Spleen (tissue), 11 donors: Measurements from ENCODE around the gene RBMX2. TPM values are rescaled to one million over a fixed set of nuclear protein-coding genes. Genes with fewer than 3 reads are reported as not detected.
A peak's percentile ranks its signal among the peaks of the same experiment; 100 is the strongest.

Experiments used
- DNase-seq: peaks from one replicate; pipeline ENCODE4 v3.0.0-alpha.2; 2020
- H3K27ac ChIP-seq, 8 donors: fragments of 200-600 bp; sonication (generic) in 7 of 8; 1 replicate in 4 of 8; 2 replicates in 4 of 8; pipeline versions ENCODE4 v1.5.0 to v1.8.0; 2016 to 2021; ENCODE audit warnings: inconsistent platforms in 4 of 8, mild to moderate bottlenecking in 4 of 8, moderate library complexity in 1 of 8
- H3K27me3 ChIP-seq, 7 donors: fragments of 200-600 bp; sonication (generic) in 6 of 7; replicated peaks in 1 of 7; 1 replicate in 4 of 7; 2 replicates in 3 of 7; pipeline versions ENCODE4 v1.5.0 to v1.8.0; 2016 to 2021; ENCODE audit warnings: inconsistent platforms in 3 of 7, mild to moderate bottlenecking in 1 of 7
- H3K36me3 ChIP-seq, 6 donors: fragments of 200-600 bp; sonication (generic) in 5 of 6; 1 replicate in 4 of 6; 2 replicates in 2 of 6; pipeline versions ENCODE4 v1.5.0 to v1.8.0; 2016 to 2021; ENCODE audit warnings: inconsistent platforms in 2 of 6
- H3K4me1 ChIP-seq, 6 donors: fragments of 200-600 bp; sonication (generic) in 5 of 6; 1 replicate in 3 of 6; 2 replicates in 3 of 6; pipeline versions ENCODE4 v1.5.0 to v1.8.0; 2016 to 2021; ENCODE audit warnings: inconsistent platforms in 3 of 6
- H3K4me3 ChIP-seq, 8 donors: fragments of 200-600 bp; sonication (generic) in 7 of 8; 1 replicate in 4 of 8; 2 replicates in 4 of 8; pipeline versions ENCODE4 v1.5.0 to v1.8.0; 2016 to 2021; ENCODE audit warnings: inconsistent platforms in 4 of 8, mild to moderate bottlenecking in 4 of 8, moderate library complexity in 2 of 8
- H3K9me3 ChIP-seq, 8 donors: fragments of 200-600 bp; sonication (generic) in 7 of 8; 1 replicate in 4 of 8; 2 replicates in 4 of 8; pipeline versions ENCODE4 v1.5.0 to v1.8.0; 2016 to 2021; ENCODE audit warnings: inconsistent platforms in 4 of 8
- CTCF ChIP-seq, 11 experiments: fragments of 200-600 bp in 7 of 11; fragments of 450-650 bp in 4 of 11; sonication (generic) in 4 of 11; IDR thresholded peaks in 8 of 11; conservative IDR thresholded peaks in 3 of 11; 1 replicate in 7 of 11; 2 replicates in 4 of 11; pipeline versions ENCODE4 v1.4.0 to v1.8.0; 2016 to 2021; ENCODE audit warnings: antibody characterized with exemption in 11 of 11, inconsistent platforms in 4 of 11, mild to moderate bottlenecking in 1 of 11
- POLR2A ChIP-seq, 3 donors: fragments of 450-650 bp; IDR thresholded peaks; one replicate each; pipeline ENCODE4 v1.5.1; 2017; ENCODE audit warnings: antibody characterized with exemption in 3 of 3, mild to moderate bottlenecking in 1 of 3
- POLR2AphosphoS5 ChIP-seq, 3 donors: sonication (generic); formaldehyde crosslinking; IDR thresholded peaks; one replicate each; pipeline ENCODE4 v1.5.1; 2017; ENCODE audit warnings: antibody characterized with exemption in 3 of 3
- WGBS, 5 donors: extraction: QIAGEN DNeasy Blood & Tissue Kit in 3 of 5; methylation state at CpG; one replicate each; pipeline versions ENCODE4 v1.1.5 to v1.1.7; 2013 to 2018; 5-methylcytosine and 5-hydroxymethylcytosine counted together
- intact Hi-C: fragments of 100-400 bp; cut with DNase I; formaldehyde crosslinking; loops from one replicate; pipeline ENCODE4 v1.15.0; 2023; ENCODE audit warnings: low total_unique reads
- polyA plus RNA-seq, 3 donors: library from polyadenylated mRNA; stranded (reverse); fragments of 200-250 nt; gene quantifications; one replicate each; pipeline ENCODE4 v1.2.1, GENCODE V29; 2013
- total RNA-seq, 7 donors: library from RNA; depleted of rRNA in 3 of 7; stranded (reverse); fragments of >200 nt in 3 of 7; fragmentation: NEBNext Ultra II Directional in 4 of 7; extraction: Animal tissue kit (Norgen Biotek cat#: 25700) in 4 of 7; gene quantifications; one replicate each; pipeline versions ENCODE4 v1.1.0 to v1.2.1, GENCODE V29; 2016 to 2021
- donor health status: healthy with polysubstance abuse.
- donor health status: DM: no; HTN: no; CAD: no; lungs with moderate emphysema.
- donor health status: DM: no; HTN: no; CAD: no.
- donor health status: Bipolar disorder and iron deficiency.
- donor health status: healthy.
- donor health status: DM: no; HTN: no; CAD: no.
- donor health status: DM: yes; HTN: yes; CAD: no.

Gene RBMX2
- total and polyA plus RNA-seq, 10 donors = 13.4 to 34.3 (median 17.2) TPM

GRCh38 chrX:130385520-130385919 is 16.3 kb upstream of the RBMX2 start, which contains the start of gene GPR119:
TSS of gene GPR119 (minus strand) at chrX:130385674. CDS start at chrX:130385447, 227 bp downstream.
- H3K9me3 ChIP-seq = no peaks in the 10 kb centered on the region
- intact Hi-C loops = no loop called here
- no peaks in the 10 kb centered on the region for H3K4me1 ChIP-seq
- H3K4me3 ChIP-seq = no peak within 1 kb of the TSS
- no peak within 1 kb of the TSS for H3K27ac ChIP-seq
- 70 to 86% (median 80%) methylated on average over 3 to 4 of the region's 4 CpGs for WGBS, 5 donors
- DNase-seq = no peak
- TF ChIP-seq POLR2AphosphoS5 (IDR thresholded peaks at IDR 0.05) = no peak
- TF ChIP-seq CTCF (IDR thresholded peaks at IDR 0.05 in 8 of 11, conservative IDR thresholded peaks at IDR 0.05 in 3 of 11) = no peak
- TF ChIP-seq POLR2A (IDR thresholded peaks at IDR 0.05) = no peak
- no peaks in the 10 kb centered on the region for H3K27me3 ChIP-seq
- no peaks in the 10 kb centered on the region for H3K36me3 ChIP-seq

GRCh38 chrX:130386408-130386808 is 15.4 kb upstream of the RBMX2 start:
- intact Hi-C loops = no loop called here
- no peak overlapping the region for H3K27ac ChIP-seq
- no peak for TF ChIP-seq POLR2AphosphoS5 (IDR thresholded peaks at IDR 0.05)
- TF ChIP-seq POLR2A (IDR thresholded peaks at IDR 0.05) = no peak
- no peak for TF ChIP-seq CTCF (IDR thresholded peaks at IDR 0.05 in 8 of 11, conservative IDR thresholded peaks at IDR 0.05 in 3 of 11)
- no peak overlapping the region for H3K4me3 ChIP-seq
- DNase-seq = no peak
- H3K27me3 ChIP-seq = no peaks in the 10 kb centered on the region
- 57 to 79% (median 78%) methylated on average over 5 of the region's 5 CpGs for WGBS, 5 donors
- H3K4me1 ChIP-seq = no peaks in the 10 kb centered on the region
- no peaks in the 10 kb centered on the region for H3K36me3 ChIP-seq
- H3K9me3 ChIP-seq = no peaks in the 10 kb centered on the region

- Histone ChIP-seq H3K27ac (no peak overlapping the region), H3K27me3 (peaks cover 0 to 21% (median 0%) of the 10 kb centered on the region in 7 donors), H3K4me3 (no peak overlapping the region), H3K4me1 (no peaks in the 10 kb centered on the region), H3K9me3 (no peaks in the 10 kb centered on the region), H3K36me3 (no peaks in the 10 kb centered on the region)
- intact Hi-C loops = no loop called here
- TF ChIP-seq POLR2A (IDR thresholded peaks at IDR 0.05) = no peak
- peak in 6 of 11 experiments; percentile 16 to 46 (median 44) for TF ChIP-seq CTCF (IDR thresholded peaks at IDR 0.05 in 8 of 11, conservative IDR thresholded peaks at IDR 0.05 in 3 of 11)
- WGBS, 5 donors = 40 to 53% (median 47%) methylated on average over 5 of the region's 5 CpGs
- no peak for DNase-seq
These were observed 8.2 kb upstream of the RBMX2 start for GRCh38 chrX:130393451-130394074.

GRCh38 chrX:130395341-130395740 is 6.4 kb upstream of the RBMX2 start:
- WGBS, 5 donors = 56 to 80% (median 77%) methylated on average over 7 of the region's 7 CpGs
- Histone ChIP-seq H3K9me3 (no peaks in the 10 kb centered on the region), H3K4me3 (no peak overlapping the region), H3K27ac (no peak overlapping the region), H3K4me1 (no peaks in the 10 kb centered on the region), H3K36me3 (no peaks in the 10 kb centered on the region), H3K27me3 (peaks cover 0 to 21% (median 0%) of the 10 kb centered on the region in 7 donors)
- intact Hi-C loops = no loop called here
- TF ChIP-seq POLR2AphosphoS5 (IDR thresholded peaks at IDR 0.05) = no peak
- no peak for TF ChIP-seq POLR2A (IDR thresholded peaks at IDR 0.05)
- no peak for TF ChIP-seq CTCF (IDR thresholded peaks at IDR 0.05 in 8 of 11, conservative IDR thresholded peaks at IDR 0.05 in 3 of 11)
- no peak for DNase-seq
